HT-29 (cell line): Measurements from ENCODE around the gene NTM. TPM values are rescaled to one million over a fixed set of nuclear protein-coding genes. Genes with fewer than 3 reads are reported as not detected.

Experiments
- DNase-seq: peaks from one replicate; pipeline ENCODE4 v3.0.0-alpha.2; 2015; ENCODE audit warnings: low spot score
- total RNA-seq: library from RNA; depleted of rRNA; stranded (reverse); fragments of >200 nt; shearing (Covaris generic); gene quantifications from 2 replicates; pipeline ENCODE4 v1.2.3, GENCODE V29; 2014

Gene NTM
- total RNA-seq, 1 experiment from 2014 or later, result not detected

DNA sequence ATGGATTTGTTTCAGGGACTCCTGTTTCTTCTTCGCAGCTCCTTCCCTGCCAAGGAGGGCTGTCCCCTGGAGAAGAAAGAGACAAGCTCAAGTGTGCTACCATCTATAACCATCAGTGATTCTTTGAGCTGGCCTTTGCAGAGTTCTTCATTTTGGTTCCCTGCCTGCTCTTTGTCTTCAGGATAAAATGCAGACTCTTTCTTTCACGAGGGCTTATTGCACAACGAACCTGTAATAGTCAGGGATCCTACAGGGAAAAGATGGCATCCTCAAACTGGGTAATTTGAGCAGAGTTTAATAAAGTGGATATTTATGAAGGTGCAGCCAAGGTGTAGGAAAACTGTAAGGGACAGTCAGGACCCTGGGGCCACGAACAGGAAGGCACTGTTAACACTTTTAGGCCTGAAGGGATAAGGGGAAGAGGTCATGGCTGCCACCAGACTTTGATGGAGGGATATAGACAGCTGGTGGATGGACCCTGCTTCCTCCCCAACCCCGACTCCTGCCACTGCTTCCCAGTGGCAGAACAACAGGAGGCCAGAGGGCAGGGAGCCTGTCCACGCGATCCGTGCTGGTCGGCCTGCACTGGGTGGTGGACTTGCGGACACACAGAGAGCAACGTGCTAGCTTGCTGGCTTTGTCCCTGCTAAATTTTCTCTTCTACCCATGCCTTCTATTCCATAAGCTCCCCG lies 767.0 kb downstream of the NTM start:
- no peak for DNase-seq

DNA sequence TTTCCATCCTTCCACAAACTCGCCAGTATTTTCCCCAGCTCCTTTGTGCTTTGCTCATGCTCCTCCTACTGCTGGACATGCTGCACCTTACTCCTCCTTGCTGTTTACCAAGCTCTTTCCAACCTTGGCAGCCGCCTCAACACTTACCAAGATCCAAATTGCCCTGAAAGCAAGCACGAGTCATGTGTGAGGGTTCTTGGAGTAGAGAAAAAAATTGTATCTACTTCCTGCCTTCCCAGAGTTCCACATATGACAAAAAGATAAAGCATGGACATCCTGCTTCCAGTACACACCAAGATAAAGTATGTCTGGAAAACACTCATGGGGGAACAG lies 767.5 kb downstream of the NTM start:
- no peak for DNase-seq

DNA sequence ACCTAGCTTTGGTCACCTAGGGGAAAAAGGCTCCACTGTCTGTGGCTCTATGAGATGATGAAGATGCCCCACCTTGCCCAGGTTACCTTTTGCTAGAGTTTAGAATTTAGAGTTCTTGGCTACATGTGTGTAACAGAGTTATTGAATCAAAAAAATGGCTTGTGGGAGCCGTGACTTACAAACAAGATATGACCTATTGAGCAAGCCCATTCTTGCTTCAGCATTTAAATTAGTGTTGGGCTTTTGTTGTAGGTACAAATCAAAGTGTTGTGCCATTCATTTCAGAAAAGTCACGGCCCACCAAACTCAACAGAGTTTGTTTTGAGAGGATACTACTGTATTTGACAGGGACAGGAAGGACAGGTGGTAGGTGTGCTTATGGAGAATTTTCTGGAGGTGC lies 768.8 kb downstream of the NTM start:
- no peak for DNase-seq

DNA sequence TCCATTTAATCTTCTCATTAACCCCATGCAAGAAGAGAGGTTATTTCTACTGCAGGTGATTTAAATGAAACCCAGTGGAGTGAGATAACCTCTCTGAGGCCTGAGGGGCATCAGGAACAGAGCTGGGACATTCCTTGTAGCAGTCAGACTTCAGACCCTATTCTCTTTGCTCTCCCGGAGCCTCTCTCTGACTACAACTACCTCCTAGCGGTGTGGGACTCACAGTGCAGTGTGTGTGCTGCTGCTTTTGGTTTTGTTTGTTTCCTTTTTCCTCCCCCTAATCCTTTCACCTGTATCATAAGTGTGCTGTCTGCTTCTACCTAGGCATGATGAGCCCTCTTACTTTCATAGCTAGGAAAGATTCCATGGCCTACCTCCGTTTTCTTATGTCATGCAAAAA lies 769.6 kb downstream of the NTM start:
- DNase-seq, result peak; percentile 8

GRCh38 chr11:132142121-132142520 lies 771.7 kb downstream of the NTM start:
- DNase-seq, result no peak

DNA sequence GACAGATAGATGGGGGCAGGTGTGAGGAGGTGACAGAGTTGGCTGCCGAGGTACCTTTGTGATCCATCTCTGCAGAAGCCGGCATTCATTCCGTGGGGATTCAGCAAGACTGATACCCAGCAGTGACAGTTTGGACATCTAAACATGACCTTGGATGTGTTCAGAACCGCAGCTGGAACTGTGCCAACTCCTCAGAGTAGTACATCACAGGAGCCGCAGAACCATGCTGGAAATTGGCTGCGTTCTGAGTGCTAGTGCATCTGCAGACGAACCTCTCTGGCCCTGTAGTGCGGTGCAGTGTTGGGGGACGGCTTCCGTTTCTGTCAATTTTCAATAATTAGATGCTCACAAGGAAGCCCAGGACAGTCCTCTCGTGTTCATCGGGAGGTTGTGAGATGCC lies 772.1 kb downstream of the NTM start:
- no peak for DNase-seq

DNA sequence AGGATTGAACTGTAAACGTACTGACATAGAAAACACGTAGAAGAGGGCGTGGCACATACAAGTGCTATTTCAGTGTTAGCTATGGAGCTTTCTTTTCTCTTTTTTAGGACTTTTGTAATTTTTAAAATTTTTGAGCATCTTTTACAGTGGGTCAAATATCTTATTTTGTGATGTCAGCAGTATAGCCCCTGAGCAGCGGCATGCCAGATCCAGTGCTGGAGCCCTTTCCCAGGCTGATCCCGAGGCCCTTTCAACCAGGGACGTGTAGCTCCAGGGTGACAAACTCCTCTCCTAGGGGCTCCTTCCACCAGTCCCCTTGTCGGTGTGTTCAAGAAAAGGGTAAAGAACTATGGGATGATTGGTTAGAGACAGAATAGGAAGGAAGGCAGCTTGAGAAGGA lies 777.0 kb downstream of the NTM start:
- DNase-seq, result no peak

- DNase-seq, result no peak
These were observed 784.4 kb downstream of the NTM start for GRCh38 chr11:132154781-132155180.

GRCh38 chr11:132158091-132158490 lies 787.7 kb downstream of the NTM start:
- DNase-seq, result peak; percentile 60

DNA sequence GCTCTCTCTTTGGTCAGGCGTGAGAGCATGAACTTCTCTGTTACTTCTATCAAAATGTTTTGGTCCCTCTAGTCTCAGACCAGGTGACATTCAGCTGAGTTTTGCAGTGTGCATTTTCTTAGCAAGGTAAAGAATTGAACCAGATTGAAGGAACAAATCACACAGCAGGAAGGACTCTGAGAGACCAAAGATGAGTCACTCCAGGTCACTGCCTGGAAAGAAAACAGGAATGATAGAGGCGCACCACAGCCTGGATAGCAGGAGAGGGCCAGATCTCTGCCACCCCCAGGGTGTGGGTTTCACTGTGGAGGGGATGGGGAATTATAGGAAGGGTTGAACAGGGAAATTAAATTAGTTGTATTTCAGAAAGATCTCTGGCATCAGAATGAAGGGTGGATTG lies 788.3 kb downstream of the NTM start:
- no peak for DNase-seq

DNA sequence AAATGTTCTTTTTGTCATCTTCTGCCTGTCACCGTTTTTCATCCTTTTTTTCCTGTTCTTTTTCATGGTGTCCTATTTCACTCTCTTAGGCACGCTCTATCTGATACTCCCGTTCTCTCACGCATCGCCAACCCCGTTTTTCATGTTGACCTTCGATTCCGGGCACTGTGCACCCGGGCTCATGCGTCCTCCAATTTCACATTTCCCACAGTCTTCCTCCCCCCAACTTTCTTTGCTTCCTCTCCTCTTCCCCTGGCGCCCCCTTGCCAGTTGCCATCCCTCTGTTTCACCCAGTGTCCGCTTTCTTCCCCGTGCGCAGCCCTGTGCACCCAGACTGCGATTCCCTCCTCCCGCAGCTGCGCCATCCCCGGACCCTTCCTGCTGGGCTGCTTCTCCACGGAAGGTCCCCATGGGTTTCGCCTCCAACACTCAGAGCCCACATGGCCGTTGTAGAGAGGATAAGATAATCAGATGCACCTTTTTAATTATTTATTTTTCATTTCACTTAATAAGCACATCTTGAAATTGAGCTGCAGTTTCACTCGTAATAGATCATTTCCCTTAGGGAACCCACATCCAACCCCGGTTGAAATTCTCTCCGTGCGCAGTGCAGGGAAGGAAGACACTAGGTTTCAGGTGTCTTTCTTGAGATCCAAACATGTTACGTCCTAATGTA lies 791.1 kb downstream of the NTM start:
- no peak for DNase-seq

- DNase-seq, result no peak
These were observed 798.0 kb downstream of the NTM start for GRCh38 chr11:132168344-132168981.

DNA sequence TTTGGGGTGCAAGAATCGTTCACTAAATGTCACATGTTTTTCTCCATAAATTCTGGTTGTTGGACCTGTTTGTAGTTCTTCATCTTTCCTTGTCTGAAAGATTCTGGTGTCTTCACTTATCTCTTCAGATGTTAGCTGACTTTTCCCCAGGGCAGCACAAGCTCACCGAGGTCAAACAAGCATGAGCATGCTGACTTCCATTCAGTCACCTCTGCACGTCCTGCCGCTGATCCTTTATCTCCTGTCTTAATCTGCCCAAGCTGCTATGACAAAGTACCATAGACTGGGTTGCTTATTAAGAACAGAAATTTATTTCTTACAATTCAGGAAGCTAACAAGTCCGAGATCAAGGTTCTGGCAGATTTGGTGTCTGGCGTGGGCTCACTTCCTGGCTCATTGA lies 800.6 kb downstream of the NTM start:
- no peak for DNase-seq

DNA sequence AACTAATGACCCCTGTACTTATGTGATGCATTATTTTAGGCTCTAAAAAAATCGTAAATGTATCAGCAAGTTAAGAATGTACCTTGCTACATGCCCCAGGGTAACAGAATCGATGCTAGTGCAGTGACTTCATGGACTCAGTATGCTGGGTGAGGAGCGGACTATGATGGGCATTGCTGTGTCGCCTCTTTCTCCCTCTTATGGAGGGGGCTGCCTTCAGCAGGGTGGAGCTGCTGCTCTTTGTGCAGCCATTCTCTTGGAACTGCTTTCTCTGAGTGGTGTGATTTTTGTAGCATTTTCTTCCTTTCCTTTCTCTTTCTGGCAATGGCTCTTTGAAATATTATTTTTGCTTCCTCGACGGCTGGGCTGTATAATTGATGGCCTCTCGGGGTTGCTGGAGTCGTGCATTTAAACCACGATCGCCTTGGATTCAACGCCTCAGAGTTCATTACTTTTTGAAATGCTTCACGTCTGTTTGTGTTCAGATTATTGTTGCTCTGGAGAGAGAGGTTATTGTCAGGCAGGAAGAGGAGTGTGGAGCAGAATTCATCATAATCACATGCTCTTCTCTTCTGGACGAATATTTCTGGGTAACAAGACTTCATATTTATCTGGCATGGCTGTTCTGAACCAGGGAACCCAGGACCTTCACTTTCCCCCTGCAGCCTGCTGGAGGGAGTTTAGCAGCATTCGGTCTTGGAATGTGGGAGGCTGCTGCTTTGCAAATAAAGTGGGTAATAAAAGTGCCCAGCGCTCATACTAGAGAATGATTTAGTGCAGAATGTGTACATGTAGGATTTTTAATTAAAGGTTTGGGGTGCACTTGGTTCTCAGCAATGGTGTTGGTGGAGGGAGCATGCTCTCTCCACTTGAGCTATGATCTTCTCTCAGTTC lies 804.2 kb downstream of the NTM start:
- DNase-seq, result no peak

- DNase-seq, result peak; percentile 57
These were observed 806.7 kb downstream of the NTM start for GRCh38 chr11:132177106-132177505.

GRCh38 chr11:132184079-132184478 lies 813.7 kb downstream of the NTM start:
- DNase-seq, result no peak

- DNase-seq, result no peak
These were observed 815.5 kb downstream of the NTM start for GRCh38 chr11:132185726-132186592.

DNA sequence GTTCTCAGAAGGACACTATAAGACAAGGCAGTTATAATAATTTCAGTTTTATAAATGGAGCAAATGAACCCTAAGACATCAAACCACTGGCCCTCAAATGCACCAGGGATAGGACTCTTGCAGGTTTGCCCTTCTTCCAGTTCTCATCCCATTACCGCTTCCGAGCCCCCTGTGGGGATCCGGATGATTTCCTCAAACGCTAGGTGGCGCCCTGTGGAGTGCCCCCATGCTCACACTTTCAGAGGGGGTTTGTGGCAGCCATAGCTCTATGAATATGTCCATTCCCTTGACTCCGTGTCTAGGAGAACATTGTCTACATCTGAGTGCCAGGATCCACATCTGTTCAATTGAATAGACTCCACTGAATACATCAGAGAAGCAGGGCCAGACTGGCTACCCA lies 816.3 kb downstream of the NTM start:
- DNase-seq, result no peak

DNA sequence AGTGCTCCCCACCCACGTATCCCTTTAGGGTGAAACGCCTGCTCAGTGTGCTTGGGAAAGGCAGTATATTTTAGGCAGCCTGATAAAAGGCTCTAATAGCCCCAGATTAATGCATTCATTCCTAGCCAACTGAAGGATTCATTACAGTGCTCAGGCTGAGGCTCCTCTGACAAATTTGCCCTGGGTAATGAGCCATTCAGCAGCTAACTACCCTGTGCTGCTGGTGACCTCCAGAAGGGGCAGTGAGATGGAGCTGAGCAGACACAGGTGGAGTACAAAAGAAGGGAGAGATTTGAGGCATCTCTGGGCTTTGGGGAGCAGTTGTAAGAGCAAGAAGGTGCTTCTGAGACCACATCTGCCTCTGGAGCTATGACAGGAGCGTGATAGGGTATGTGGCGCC lies 817.0 kb downstream of the NTM start:
- no peak for DNase-seq

- DNase-seq, result no peak
These were observed 817.4 kb downstream of the NTM start for GRCh38 chr11:132187814-132188213.

GRCh38 chr11:132196928-132197327 lies 826.5 kb downstream of the NTM start:
- no peak for DNase-seq
